Cardiac muscle cell (in vitro differentiated cells and primary cell): ENCODE data around the gene EVPL. TPM values are rescaled to one million over a fixed set of nuclear protein-coding genes. Genes with fewer than 3 reads are reported as not detected.

Experiments used
- DNase-seq, 2 donors: peaks; one replicate each; pipeline versions ENCODE4 v3.0.0 to v3.0.0-alpha.2; 2010 to 2017; ENCODE audit warnings: low read depth in 1 of 2, low spot score in 1 of 2
- H3K27ac ChIP-seq: fragments of 200-600 bp; sonication (generic); 2 replicates; pipeline ENCODE4 v1.5.1; 2016
- H3K27me3 ChIP-seq: fragments of 200-600 bp; sonication (generic); 2 replicates; pipeline ENCODE4 v1.6.0; 2016; ENCODE audit warnings: control low read depth
- H3K36me3 ChIP-seq: fragments of 200-600 bp; sonication (generic); 2 replicates; pipeline ENCODE4 v1.5.1; 2016; ENCODE audit warnings: control low read depth
- H3K4me1 ChIP-seq: fragments of 200-600 bp; sonication (generic); 2 replicates; pipeline ENCODE4 v1.8.1; 2017; ENCODE audit warnings: low read depth, mild to moderate bottlenecking, mixed run types
- H3K4me3 ChIP-seq: fragments of 200-600 bp; sonication (generic); 2 replicates; pipeline ENCODE4 v1.5.1; 2016; ENCODE audit warnings: mild to moderate bottlenecking
- H3K9me3 ChIP-seq: fragments of 200-600 bp; sonication (generic); 2 replicates; pipeline ENCODE4 v1.5.1; 2017; ENCODE audit warnings: low read depth, mild to moderate bottlenecking, control low read depth
- polyA plus RNA-seq: library from polyadenylated mRNA; unstranded; fragments of >200 nt; fragmentation: Nextera tagmentation; extraction: Ambion mirVana; gene quantifications from 2 replicates; pipeline ENCODE4 v1.2.1, GENCODE V29; 2016
- total RNA-seq: library from RNA; depleted of rRNA; stranded (reverse); fragments of >200 nt; gene quantifications from 2 replicates; pipeline ENCODE4 v1.2.3, GENCODE V29; 2016
- TF ChIP-seq, protein P1 (sequence below): IDR thresholded peaks from 2 replicates; pipeline ENCODE4 v1.5.1; 2012; ENCODE audit warnings: low read depth, mild to moderate bottlenecking, low read length

EVPL gene
- total and polyA plus RNA-seq, 2 experiments from 2014 or later = 0.09 TPM; not detected in 1

DNA sequence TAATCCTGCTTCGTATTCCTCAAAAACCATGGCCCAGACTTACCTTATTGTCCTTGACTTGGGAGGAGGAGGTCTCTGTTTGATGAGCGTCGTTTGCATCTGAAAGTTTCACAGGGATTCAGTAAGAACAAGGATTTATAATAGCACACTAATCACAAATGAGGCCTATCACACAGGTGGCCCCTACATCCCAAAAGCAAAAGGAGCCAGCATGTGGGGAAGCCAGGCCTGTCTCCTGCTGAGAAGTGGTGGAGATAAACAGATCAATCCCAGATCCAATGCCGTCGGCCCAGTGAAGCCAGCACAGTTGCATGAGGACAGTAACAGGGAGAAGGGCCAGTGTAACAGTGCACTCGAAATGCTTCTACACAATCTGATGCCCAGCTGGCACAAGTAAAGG is 13.3 kb upstream of the EVPL start:
- Histone ChIP-seq H3K27ac (no peak overlapping the region), H3K9me3 (no peaks in the 10 kb centered on the region), H3K27me3 (no peaks in the 10 kb centered on the region), H3K4me3 (no peak overlapping the region), H3K36me3 (peaks cover 52% of the 10 kb centered on the region), H3K4me1 (peaks cover 2% of the 10 kb centered on the region)
- TF ChIP-seq, protein P1, sequence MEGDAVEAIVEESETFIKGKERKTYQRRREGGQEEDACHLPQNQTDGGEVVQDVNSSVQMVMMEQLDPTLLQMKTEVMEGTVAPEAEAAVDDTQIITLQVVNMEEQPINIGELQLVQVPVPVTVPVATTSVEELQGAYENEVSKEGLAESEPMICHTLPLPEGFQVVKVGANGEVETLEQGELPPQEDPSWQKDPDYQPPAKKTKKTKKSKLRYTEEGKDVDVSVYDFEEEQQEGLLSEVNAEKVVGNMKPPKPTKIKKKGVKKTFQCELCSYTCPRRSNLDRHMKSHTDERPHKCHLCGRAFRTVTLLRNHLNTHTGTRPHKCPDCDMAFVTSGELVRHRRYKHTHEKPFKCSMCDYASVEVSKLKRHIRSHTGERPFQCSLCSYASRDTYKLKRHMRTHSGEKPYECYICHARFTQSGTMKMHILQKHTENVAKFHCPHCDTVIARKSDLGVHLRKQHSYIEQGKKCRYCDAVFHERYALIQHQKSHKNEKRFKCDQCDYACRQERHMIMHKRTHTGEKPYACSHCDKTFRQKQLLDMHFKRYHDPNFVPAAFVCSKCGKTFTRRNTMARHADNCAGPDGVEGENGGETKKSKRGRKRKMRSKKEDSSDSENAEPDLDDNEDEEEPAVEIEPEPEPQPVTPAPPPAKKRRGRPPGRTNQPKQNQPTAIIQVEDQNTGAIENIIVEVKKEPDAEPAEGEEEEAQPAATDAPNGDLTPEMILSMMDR = no peak
- no peak for DNase-seq

DNA sequence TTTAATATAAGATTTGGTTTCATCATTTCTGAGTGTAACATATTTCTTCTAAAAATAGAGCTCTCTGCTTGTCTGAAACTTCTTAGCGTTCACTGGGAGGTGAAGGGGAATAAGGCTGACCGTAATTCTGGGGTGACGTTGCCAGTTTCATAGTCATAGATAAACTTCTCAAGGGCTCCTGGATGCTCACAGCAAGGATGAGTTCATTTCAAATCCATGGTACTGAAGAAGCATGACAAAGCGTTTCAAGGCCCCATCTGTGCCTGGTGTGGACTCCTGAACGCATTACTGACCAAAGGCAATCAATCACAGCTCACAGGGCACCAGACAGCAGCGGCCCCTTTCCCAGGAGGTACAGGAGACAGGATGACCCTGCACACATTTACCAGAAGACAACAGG is 12.0 kb upstream of the EVPL start:
- Histone ChIP-seq H3K27ac (no peak overlapping the region), H3K9me3 (no peaks in the 10 kb centered on the region), H3K27me3 (no peaks in the 10 kb centered on the region), H3K4me3 (no peak overlapping the region), H3K4me1 (peaks cover 13% of the 10 kb centered on the region), H3K36me3 (peaks cover 43% of the 10 kb centered on the region)
- TF ChIP-seq, protein P1 = no peak
- DNase-seq = no peak

DNA sequence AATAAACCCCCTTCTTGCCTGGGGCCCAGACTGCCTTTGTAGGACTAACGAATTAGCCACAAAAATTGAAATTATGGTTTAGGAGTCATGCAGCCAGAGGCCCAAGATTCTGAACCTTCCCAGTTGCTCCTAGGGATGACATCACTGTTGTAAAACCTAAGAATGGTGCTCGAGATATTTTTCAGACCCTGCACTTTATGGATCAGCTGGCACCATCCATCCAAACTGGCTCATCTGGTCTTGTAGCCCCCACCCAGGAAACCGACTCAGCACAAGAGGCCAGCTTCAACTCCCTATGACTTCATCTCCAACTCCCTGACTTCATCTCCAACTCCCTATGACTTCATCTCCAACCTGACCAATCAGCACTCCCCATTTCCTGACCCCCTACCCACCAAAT is 10.9 kb upstream of the EVPL start:
- Histone ChIP-seq H3K9me3 (no peaks in the 10 kb centered on the region), H3K4me3 (no peak overlapping the region), H3K36me3 (peaks cover 32% of the 10 kb centered on the region), H3K27ac (peak overlapping the region; percentile 43), H3K4me1 (peaks cover 13% of the 10 kb centered on the region), H3K27me3 (no peaks in the 10 kb centered on the region)
- TF ChIP-seq, protein P1 = no peak
- no peak for DNase-seq

DNA sequence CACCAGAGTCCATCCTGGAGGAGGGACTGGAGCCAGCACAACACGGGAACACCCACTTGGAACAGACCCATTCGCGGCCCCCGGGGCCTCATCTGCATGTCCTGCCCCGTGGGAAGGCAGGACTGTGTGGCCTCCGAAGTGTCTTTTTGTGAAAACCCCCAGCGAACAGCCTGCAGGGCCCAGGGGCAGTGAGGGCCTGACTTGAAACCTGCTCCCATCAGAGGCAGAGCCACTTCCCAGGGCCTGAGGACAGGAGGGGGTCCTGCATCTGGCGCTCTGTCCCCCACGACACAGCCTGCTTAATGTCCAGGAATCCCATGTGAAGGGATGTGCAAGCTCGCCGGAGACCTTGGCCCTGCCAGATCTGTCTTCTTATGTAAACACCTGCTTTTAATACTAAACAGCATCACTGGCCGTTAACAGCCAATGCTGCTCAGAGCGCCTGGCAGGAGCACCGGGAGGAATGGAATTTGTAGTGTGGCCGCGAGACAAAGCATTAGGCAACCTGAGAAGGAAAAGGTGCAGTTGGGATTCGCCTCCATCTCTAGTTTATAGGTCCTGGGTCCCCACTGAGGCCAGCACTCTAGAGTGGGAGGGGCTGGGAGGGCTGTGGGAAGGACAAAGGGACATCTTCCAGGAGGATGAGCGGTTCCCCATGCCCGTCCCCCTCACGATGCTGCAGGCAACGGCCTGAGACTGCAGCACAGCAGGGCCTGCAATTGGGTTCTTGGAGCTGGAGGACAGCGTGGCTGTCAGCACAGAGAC is 9.6 kb upstream of the EVPL start:
- H3K4me1 ChIP-seq = peaks cover 13% of the 10 kb centered on the region
- H3K9me3 ChIP-seq = no peaks in the 10 kb centered on the region
- TF ChIP-seq, protein P1 = no peak
- no peak for DNase-seq
- H3K27ac ChIP-seq = peak overlapping the region; percentile 22
- peaks cover 23% of the 10 kb centered on the region for H3K36me3 ChIP-seq
- no peaks in the 10 kb centered on the region for H3K27me3 ChIP-seq
- no peak overlapping the region for H3K4me3 ChIP-seq

DNA sequence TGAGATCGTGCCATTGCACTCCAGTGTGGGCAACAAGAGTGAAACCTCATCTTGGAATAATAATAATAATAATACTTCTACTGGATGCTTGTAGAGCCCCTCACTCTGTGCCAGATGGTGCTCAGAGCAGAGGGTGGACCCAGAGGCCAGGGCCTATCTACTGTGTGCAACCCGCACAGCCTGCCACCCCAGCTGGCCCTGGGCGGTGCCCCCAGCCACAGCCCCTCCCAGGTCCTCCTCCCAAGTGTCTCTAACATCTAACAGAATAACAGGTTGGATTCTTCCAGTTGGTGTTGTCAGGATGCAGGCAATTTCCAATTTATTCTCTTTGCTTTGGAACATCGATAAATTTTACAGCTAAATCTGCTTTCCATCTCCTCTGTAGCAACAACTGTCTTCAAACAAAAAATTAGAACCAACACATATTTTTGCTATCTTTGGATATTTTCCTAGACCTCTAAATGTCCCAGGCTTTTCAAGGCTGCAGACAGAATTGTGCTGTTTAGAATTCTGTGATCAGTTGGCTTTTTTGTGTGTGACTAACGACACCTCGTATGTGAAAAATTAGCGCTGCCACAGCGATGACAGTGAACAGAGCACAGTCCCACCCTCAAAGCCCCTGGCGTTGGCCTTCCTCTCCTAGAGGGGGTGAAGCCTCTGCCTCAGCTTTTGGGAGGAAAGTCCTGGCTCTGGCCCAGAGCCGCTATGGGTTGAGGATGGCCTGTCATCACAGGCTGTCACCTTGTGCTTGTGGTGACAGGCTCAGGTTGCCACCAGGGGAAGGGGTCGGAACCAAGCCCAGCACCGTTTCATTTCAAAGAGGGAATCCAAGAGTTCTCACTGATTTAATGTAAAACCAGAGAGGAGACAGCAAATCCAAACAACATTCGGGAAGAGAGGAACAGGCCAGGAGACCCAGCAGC is 7.6 kb upstream of the EVPL start:
- no peaks in the 10 kb centered on the region for H3K9me3 ChIP-seq
- DNase-seq = no peak
- H3K27ac ChIP-seq = peak overlapping the region; percentile 62
- H3K36me3 ChIP-seq = peaks cover 9% of the 10 kb centered on the region
- H3K4me1 ChIP-seq = peaks cover 15% of the 10 kb centered on the region
- TF ChIP-seq, protein P1 = no peak
- no peaks in the 10 kb centered on the region for H3K27me3 ChIP-seq
- H3K4me3 ChIP-seq = no peak overlapping the region
